ENCODE measurements around the gene EEF1G. TPM values are rescaled to one million over a fixed set of nuclear protein-coding genes. Genes with fewer than 3 reads are reported as not detected.

EEF1G gene
- total RNA-seq, 1 donor: 1,443 TPM

- no peak for TF ChIP-seq CTCF (IDR thresholded peaks at IDR 0.05; ENCODE audit: insufficient read depth, low read length)
- H3K4me3 ChIP-seq (ENCODE audit: low read depth, low read length): no peak overlapping the region
- no peak for DNase-seq (ENCODE audit: low read depth)
These were observed 40.6 kb upstream of the EEF1G start for GRCh38 chr11:62614275-62614674.

GRCh38 chr11:62613291-62613778 is 39.6 kb upstream of the EEF1G start:
- DNase-seq (ENCODE audit: low read depth): no peak
- no peak for TF ChIP-seq CTCF (IDR thresholded peaks at IDR 0.05; ENCODE audit: insufficient read depth, low read length)
- peak overlapping the region; percentile 17 for H3K4me3 ChIP-seq (ENCODE audit: low read depth, low read length)

GRCh38 chr11:62612366-62613290 is 38.9 kb upstream of the EEF1G start, which contains the start of the genes EML3 and ROM1:
EML3 (minus strand) TSS chr11:62612775; CDS start chr11:62612457, 318 bp downstream.
ROM1 (plus strand) TSS chr11:62613257; CDS start chr11:62613282, 25 bp downstream.
- H3K4me3 ChIP-seq (ENCODE audit: low read depth, low read length): peak within 1 kb of the TSS; percentile 86
- peak; percentile 70 for TF ChIP-seq CTCF (IDR thresholded peaks at IDR 0.05; ENCODE audit: insufficient read depth, low read length)
- DNase-seq (ENCODE audit: low read depth): peak; percentile 87

GRCh38 chr11:62611705-62612365 is 38.1 kb upstream of the EEF1G start:
- peak; percentile 79 for DNase-seq (ENCODE audit: low read depth)
- TF ChIP-seq CTCF (IDR thresholded peaks at IDR 0.05; ENCODE audit: insufficient read depth, low read length): peak; percentile 4

GRCh38 chr11:62610814-62611704 is 37.4 kb upstream of the EEF1G start:
- TF ChIP-seq CTCF (IDR thresholded peaks at IDR 0.05; ENCODE audit: insufficient read depth, low read length): no peak
- DNase-seq (ENCODE audit: low read depth): no peak
- H3K4me3 ChIP-seq (ENCODE audit: low read depth, low read length): peak overlapping the region; percentile 86

More at GRCh38 chr11:62611705-62612365, 38.1 kb upstream of the EEF1G start:
- H3K4me3 ChIP-seq (ENCODE audit: low read depth, low read length): peak overlapping the region; percentile 86

- no peak for TF ChIP-seq CTCF (IDR thresholded peaks at IDR 0.05; ENCODE audit: insufficient read depth, low read length)
- DNase-seq (ENCODE audit: low read depth): no peak
- no peak overlapping the region for H3K4me3 ChIP-seq (ENCODE audit: low read depth, low read length)
These were observed 36.7 kb upstream of the EEF1G start for GRCh38 chr11:62610403-62610802.
